Measurements from ENCODE around the gene NEDD9. TPM values are rescaled to one million over a fixed set of nuclear protein-coding genes. Genes with fewer than 3 reads are reported as not detected.

NEDD9 gene
- total and polyA plus RNA-seq, 2 of the 13 experiments (the other 11 are each of a cell fraction or from before 2014, with no cell fraction given), result 27.1 to 389 TPM

GRCh38 chr6:11190625-11191245 lies 41.7 kb downstream of the NEDD9 start (continued):
- TF ChIP-seq, protein P1, sequence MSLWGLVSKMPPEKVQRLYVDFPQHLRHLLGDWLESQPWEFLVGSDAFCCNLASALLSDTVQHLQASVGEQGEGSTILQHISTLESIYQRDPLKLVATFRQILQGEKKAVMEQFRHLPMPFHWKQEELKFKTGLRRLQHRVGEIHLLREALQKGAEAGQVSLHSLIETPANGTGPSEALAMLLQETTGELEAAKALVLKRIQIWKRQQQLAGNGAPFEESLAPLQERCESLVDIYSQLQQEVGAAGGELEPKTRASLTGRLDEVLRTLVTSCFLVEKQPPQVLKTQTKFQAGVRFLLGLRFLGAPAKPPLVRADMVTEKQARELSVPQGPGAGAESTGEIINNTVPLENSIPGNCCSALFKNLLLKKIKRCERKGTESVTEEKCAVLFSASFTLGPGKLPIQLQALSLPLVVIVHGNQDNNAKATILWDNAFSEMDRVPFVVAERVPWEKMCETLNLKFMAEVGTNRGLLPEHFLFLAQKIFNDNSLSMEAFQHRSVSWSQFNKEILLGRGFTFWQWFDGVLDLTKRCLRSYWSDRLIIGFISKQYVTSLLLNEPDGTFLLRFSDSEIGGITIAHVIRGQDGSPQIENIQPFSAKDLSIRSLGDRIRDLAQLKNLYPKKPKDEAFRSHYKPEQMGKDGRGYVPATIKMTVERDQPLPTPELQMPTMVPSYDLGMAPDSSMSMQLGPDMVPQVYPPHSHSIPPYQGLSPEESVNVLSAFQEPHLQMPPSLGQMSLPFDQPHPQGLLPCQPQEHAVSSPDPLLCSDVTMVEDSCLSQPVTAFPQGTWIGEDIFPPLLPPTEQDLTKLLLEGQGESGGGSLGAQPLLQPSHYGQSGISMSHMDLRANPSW (CRISPR knock-in tag; IDR thresholded peaks at IDR 0.05; ENCODE audit: borderline replicate concordance), result no peak
- TF ChIP-seq ZNF260 (CRISPR knock-in tag; IDR thresholded peaks at IDR 0.05; ENCODE audit: borderline replicate concordance, low read depth) (no peak), NBN (conservative IDR thresholded peaks at IDR 0.05) (no peak), ZZZ3 (CRISPR knock-in tag; IDR thresholded peaks at IDR 0.05; ENCODE audit: borderline replicate concordance) (no peak), POLR2AphosphoS5 (IDR thresholded peaks at IDR 0.05; ENCODE audit: low read depth, low read length) (0 out of 2 replicates have a peak, but pooled peaks have one; percentile 5), ZNF724P (CRISPR knock-in tag; IDR thresholded peaks at IDR 0.05; ENCODE audit: borderline replicate concordance) (0 out of 2 replicates have a peak, but pooled peaks have one; percentile 34), SRSF9 (IDR thresholded peaks at IDR 0.05; ENCODE audit: borderline replicate concordance, insufficient read depth, low read depth, low read length, poor library complexity, severe bottlenecking) (no peak), SOX13 (IDR thresholded peaks at IDR 0.05) (no peak), SOX13 (CRISPR knock-in tag; conservative IDR thresholded peaks at IDR 0.05 in 1 of 2, IDR thresholded peaks at IDR 0.05 in 1 of 2) (no peak), ZNF121 (CRISPR knock-in tag; IDR thresholded peaks at IDR 0.05) (no peak), KLF16 (CRISPR knock-in tag; IDR thresholded peaks at IDR 0.05) (no peak), AKAP8 (CRISPR knock-in tag; IDR thresholded peaks at IDR 0.05) (no peak), ZSCAN29 (CRISPR knock-in tag; conservative IDR thresholded peaks at IDR 0.05) (no peak), MAFG (CRISPR knock-in tag; IDR thresholded peaks at IDR 0.05) (no peak), RXRB (CRISPR knock-in tag; IDR thresholded peaks at IDR 0.05; ENCODE audit: borderline replicate concordance) (no peak), ZNF224 (CRISPR knock-in tag; IDR thresholded peaks at IDR 0.05) (no peak)
- TF ChIP-seq, protein P2, sequence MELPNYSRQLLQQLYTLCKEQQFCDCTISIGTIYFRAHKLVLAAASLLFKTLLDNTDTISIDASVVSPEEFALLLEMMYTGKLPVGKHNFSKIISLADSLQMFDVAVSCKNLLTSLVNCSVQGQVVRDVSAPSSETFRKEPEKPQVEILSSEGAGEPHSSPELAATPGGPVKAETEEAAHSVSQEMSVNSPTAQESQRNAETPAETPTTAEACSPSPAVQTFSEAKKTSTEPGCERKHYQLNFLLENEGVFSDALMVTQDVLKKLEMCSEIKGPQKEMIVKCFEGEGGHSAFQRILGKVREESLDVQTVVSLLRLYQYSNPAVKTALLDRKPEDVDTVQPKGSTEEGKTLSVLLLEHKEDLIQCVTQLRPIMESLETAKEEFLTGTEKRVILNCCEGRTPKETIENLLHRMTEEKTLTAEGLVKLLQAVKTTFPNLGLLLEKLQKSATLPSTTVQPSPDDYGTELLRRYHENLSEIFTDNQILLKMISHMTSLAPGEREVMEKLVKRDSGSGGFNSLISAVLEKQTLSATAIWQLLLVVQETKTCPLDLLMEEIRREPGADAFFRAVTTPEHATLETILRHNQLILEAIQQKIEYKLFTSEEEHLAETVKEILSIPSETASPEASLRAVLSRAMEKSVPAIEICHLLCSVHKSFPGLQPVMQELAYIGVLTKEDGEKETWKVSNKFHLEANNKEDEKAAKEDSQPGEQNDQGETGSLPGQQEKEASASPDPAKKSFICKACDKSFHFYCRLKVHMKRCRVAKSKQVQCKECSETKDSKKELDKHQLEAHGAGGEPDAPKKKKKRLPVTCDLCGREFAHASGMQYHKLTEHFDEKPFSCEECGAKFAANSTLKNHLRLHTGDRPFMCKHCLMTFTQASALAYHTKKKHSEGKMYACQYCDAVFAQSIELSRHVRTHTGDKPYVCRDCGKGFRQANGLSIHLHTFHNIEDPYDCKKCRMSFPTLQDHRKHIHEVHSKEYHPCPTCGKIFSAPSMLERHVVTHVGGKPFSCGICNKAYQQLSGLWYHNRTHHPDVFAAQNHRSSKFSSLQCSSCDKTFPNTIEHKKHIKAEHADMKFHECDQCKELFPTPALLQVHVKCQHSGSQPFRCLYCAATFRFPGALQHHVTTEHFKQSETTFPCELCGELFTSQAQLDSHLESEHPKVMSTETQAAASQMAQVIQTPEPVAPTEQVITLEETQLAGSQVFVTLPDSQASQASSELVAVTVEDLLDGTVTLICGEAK (IDR thresholded peaks at IDR 0.05), result no peak
- TF ChIP-seq, protein P2 (CRISPR knock-in tag; IDR thresholded peaks at IDR 0.05), result no peak

Measured in HepG2 (cell line).